CD14-positive monocyte (primary cell): ENCODE measurements around the gene SPR. TPM values are rescaled to one million over a fixed set of nuclear protein-coding genes. Genes with fewer than 3 reads are reported as not detected.
"Not testable (repeated sequence)": the region's sequence is repeated elsewhere in the genome, so short reads cannot be mapped to it uniquely, and the experiment has no call there.

Source experiments
- DNase-seq, 3 donors: peaks; one replicate each; pipeline ENCODE4 v3.0.0-alpha.2; 2011 to 2022
- H2AFZ ChIP-seq: 2 replicates; pipeline ENCODE4 v1.6.0; 2012; ENCODE audit warnings: mild to moderate bottlenecking, low read depth, low read length, inconsistent platforms; ENCODE audit not compliant: insufficient read depth, poor library complexity, severe bottlenecking
- H3K27ac ChIP-seq, 2 donors: 1 replicate in 1 of 2; 2 replicates in 1 of 2; pipeline ENCODE4 v1.5.1; 2012 to 2013; ENCODE audit warnings: low read length in 2 of 2, control low read depth in 1 of 2, inconsistent platforms in 1 of 2, low read depth in 1 of 2, mild to moderate bottlenecking in 1 of 2
- H3K27me3 ChIP-seq, 2 donors: one replicate each; pipeline versions ENCODE4 v1.6.0 to v1.6.1; 2011 to 2013; ENCODE audit warnings: low read length in 2 of 2; ENCODE audit not compliant: control insufficient read depth in 2 of 2, insufficient read depth in 2 of 2
- H3K36me3 ChIP-seq, 2 donors: replicated peaks in 1 of 2; 1 replicate in 1 of 2; 2 replicates in 1 of 2; pipeline versions ENCODE4 v1.5.1 to v1.6.1; 2012 to 2013; ENCODE audit warnings: low read length in 2 of 2, control low read depth in 1 of 2, inconsistent platforms in 1 of 2, mild to moderate bottlenecking in 1 of 2; ENCODE audit not compliant: insufficient read depth in 2 of 2, control insufficient read depth in 1 of 2
- H3K4me1 ChIP-seq, 2 donors: 1 replicate in 1 of 2; 2 replicates in 1 of 2; pipeline versions ENCODE4 v1.5.1 to v1.6.1; 2012 to 2013; ENCODE audit warnings: low read length in 2 of 2, control low read depth in 1 of 2, inconsistent platforms in 1 of 2, mild to moderate bottlenecking in 1 of 2, moderate library complexity in 1 of 2; ENCODE audit not compliant: insufficient read depth in 2 of 2, control insufficient read depth in 1 of 2
- H3K4me2 ChIP-seq: replicated peaks from 2 replicates; pipeline ENCODE3; 2012; ENCODE audit warnings: low read length, moderate library complexity, mild to moderate bottlenecking; ENCODE audit not compliant: poor library complexity, severe bottlenecking; ENCODE audit errors: extremely low read depth
- H3K4me3 ChIP-seq, 3 experiments: fragments of 200-600 bp in 1 of 3; sonication (generic) in 1 of 3; replicated peaks in 1 of 3; 1 replicate in 2 of 3; 2 replicates in 1 of 3; pipeline ENCODE4 v1.5.1; 2011 to 2013; ENCODE audit warnings: low read length in 3 of 3, mild to moderate bottlenecking in 3 of 3, control low read depth in 2 of 3, low read depth in 2 of 3, inconsistent platforms in 1 of 3, moderate library complexity in 1 of 3
- H3K79me2 ChIP-seq: 2 replicates; pipeline ENCODE4 v1.6.0; 2012; ENCODE audit warnings: mild to moderate bottlenecking, control low read depth, inconsistent platforms, low read length, moderate library complexity; ENCODE audit not compliant: insufficient read depth
- H3K9ac ChIP-seq: 2 replicates; pipeline ENCODE4 v1.6.0; 2017; ENCODE audit warnings: low read length, mild to moderate bottlenecking; ENCODE audit not compliant: insufficient read depth, poor library complexity, severe bottlenecking
- H3K9me3 ChIP-seq, 2 donors: replicated peaks in 1 of 2; 1 replicate in 1 of 2; 2 replicates in 1 of 2; pipeline versions ENCODE4 v1.5.1 to v1.6.1; 2012 to 2013; ENCODE audit warnings: low read length in 2 of 2, control low read depth in 1 of 2; ENCODE audit not compliant: control insufficient read depth in 1 of 2, insufficient read depth in 1 of 2
- H4K20me1 ChIP-seq: 2 replicates; pipeline ENCODE4 v1.6.0; 2012; ENCODE audit warnings: mild to moderate bottlenecking, low read length, control low read depth, moderate library complexity; ENCODE audit not compliant: insufficient read depth
- H3K27ac Mint-ChIP-seq, 7 donors: one replicate each; pipeline ENCODE4 v1.8.0; 2020; ENCODE audit warnings: mild to moderate bottlenecking in 7 of 7, mixed read lengths in 7 of 7, moderate library complexity in 6 of 7, inconsistent platforms in 2 of 7
- H3K27me3 Mint-ChIP-seq, 3 donors: one replicate each; pipeline ENCODE4 v1.8.0; 2021 to 2022; ENCODE audit warnings: low read depth in 3 of 3, mild to moderate bottlenecking in 3 of 3, mixed read lengths in 3 of 3, moderate library complexity in 3 of 3, inconsistent platforms in 1 of 3
- H3K36me3 Mint-ChIP-seq, 2 donors: one replicate each; pipeline ENCODE4 v1.8.0; 2020; ENCODE audit warnings: mixed read lengths in 2 of 2, inconsistent platforms in 1 of 2, mild to moderate bottlenecking in 1 of 2
- H3K4me1 Mint-ChIP-seq: one replicate; pipeline ENCODE4 v1.8.0; 2020; ENCODE audit warnings: mild to moderate bottlenecking, mixed read lengths
- H3K4me3 Mint-ChIP-seq, 2 donors: one replicate each; pipeline ENCODE4 v1.8.0; 2020; ENCODE audit warnings: mild to moderate bottlenecking in 2 of 2, mixed read lengths in 2 of 2, moderate library complexity in 1 of 2
- H3K9me3 Mint-ChIP-seq, 7 donors: one replicate each; pipeline ENCODE4 v1.8.0; 2020 to 2022; ENCODE audit warnings: mixed read lengths in 7 of 7, mild to moderate bottlenecking in 6 of 7, moderate library complexity in 6 of 7, inconsistent platforms in 2 of 7
- WGBS: methylation state at CpG from one replicate; pipeline ENCODE4 v1.1.5; 2013; ENCODE audit warnings: missing lambda C conversion rate; ENCODE audit not compliant: insufficient coverage; 5-methylcytosine and 5-hydroxymethylcytosine counted together
- intact Hi-C, 2 donors: fragments of 100-400 bp; cut with micrococcal nuclease; formaldehyde crosslinking; loops; one replicate each; pipeline versions ENCODE4 v1.15.0 to v1.15.1; 2023
- polyA plus RNA-seq, 3 donors: library from polyadenylated mRNA; depleted of rRNA in 1 of 3; unstranded in 2 of 3; stranded (reverse) in 1 of 3; fragments of 300-500 nt in 2 of 3; fragments of >200 nt in 1 of 3; fragmentation: Illumina TruSeq in 2 of 3; gene quantifications; 1 replicate in 2 of 3; 2 replicates in 1 of 3; pipeline ENCODE4 v1.2.3, GENCODE V29; 2012 to 2021
- TF ChIP-seq, protein P1 (sequence below): fragments of 200-600 bp; IDR thresholded peaks from one replicate; pipeline ENCODE4 v1.8.0; 2022; ENCODE audit warnings: antibody characterized with exemption, mild to moderate bottlenecking

Gene SPR
- polyA plus RNA-seq, 3 donors = 2.9 to 12.5 (median 7.6) TPM

DNA sequence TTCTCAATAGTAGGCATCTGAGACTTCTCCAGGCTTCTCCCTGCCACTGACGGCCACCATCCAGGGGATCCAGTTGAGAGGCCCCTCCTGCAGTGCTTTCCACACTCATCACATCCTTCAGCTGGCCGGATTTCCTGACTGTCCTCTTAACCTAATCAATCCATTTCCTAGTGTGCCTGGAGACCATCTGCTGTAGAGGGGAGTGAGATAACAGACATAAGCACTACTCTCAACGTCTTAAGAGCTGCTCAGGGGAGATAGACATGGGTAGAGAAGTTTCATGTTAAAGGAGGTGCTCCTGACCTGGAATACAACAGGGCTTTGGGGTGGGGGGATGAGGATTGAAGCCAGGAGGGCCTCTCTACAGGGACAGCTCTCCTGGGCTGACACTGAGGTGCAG, 14.2 kb downstream of the SPR start:
- Mint-ChIP-seq H3K27ac (no peak overlapping the region), H3K36me3 (no peaks in the 10 kb centered on the region), H3K4me3 (no peak overlapping the region), H3K4me1 (no peaks in the 10 kb centered on the region), H3K27me3 (peaks cover 48 to 73% (median 72%) of the 10 kb centered on the region in 3 donors), H3K9me3 (no peaks in the 10 kb centered on the region)
- intact Hi-C loops = no loop called here
- Histone ChIP-seq H3K79me2 (no peaks in the 10 kb centered on the region), H2AFZ (no peak overlapping the region), H3K4me1 (no peaks in the 10 kb centered on the region), H3K36me3 (no peaks in the 10 kb centered on the region), H4K20me1 (no peaks in the 10 kb centered on the region), H3K9ac (no peak overlapping the region), H3K9me3 (no peaks in the 10 kb centered on the region), H3K27ac (no peak overlapping the region), H3K27me3 (peaks cover 29 to 67% of the 10 kb centered on the region in 2 donors), H3K4me2 (no peak overlapping the region), H3K4me3 (no peak overlapping the region)
- TF ChIP-seq, protein P1, sequence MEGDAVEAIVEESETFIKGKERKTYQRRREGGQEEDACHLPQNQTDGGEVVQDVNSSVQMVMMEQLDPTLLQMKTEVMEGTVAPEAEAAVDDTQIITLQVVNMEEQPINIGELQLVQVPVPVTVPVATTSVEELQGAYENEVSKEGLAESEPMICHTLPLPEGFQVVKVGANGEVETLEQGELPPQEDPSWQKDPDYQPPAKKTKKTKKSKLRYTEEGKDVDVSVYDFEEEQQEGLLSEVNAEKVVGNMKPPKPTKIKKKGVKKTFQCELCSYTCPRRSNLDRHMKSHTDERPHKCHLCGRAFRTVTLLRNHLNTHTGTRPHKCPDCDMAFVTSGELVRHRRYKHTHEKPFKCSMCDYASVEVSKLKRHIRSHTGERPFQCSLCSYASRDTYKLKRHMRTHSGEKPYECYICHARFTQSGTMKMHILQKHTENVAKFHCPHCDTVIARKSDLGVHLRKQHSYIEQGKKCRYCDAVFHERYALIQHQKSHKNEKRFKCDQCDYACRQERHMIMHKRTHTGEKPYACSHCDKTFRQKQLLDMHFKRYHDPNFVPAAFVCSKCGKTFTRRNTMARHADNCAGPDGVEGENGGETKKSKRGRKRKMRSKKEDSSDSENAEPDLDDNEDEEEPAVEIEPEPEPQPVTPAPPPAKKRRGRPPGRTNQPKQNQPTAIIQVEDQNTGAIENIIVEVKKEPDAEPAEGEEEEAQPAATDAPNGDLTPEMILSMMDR = no peak
- whole genome bisulfite sequencing = no CpG with 5 or more reads among the region's 3 CpGs
- no peak for DNase-seq

DNA sequence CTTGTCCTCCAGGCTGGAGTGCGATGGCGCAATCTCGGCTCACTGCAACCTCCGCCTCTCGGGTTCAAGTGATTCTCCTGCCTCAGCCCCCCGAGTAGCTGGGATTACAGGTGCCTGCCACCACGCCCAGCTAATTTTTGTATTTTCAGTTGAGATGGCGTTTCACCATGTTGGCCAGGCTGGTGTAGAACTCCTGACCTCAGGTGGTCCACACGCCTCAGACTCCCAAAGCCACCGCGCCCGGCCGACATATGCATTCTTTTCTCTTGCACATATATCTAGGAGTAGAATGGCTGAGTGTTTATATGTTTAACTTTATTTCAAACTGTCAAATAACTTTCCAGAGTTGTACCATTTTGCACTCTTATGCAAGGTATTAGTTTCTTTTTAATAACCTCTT, 20.2 kb downstream of the SPR start:
- not testable (repeated sequence) for H3K4me3 ChIP-seq

More for the DNA sequence above, 20.2 kb downstream of the SPR start:
- intact Hi-C loops, H3K27ac Mint-ChIP-seq, H3K9me3 Mint-ChIP-seq, H3K9me3 ChIP-seq, H3K79me2 ChIP-seq, H3K9ac ChIP-seq, H3K4me1 ChIP-seq, H3K27ac ChIP-seq, H3K4me1 Mint-ChIP-seq, H2AFZ ChIP-seq, DNase-seq, H3K36me3 ChIP-seq, H4K20me1 ChIP-seq, H3K4me2 ChIP-seq, H3K36me3 Mint-ChIP-seq: not testable (repeated sequence)
- peaks cover 59 to 88% (median 83%) of the 10 kb centered on the region in 3 donors for H3K27me3 Mint-ChIP-seq
- peaks cover 72 to 88% of the 10 kb centered on the region in 2 donors for H3K27me3 ChIP-seq
- peak overlapping the region in 1 of 2 donors; percentile 30 for H3K4me3 Mint-ChIP-seq
- WGBS = 100% methylated on average over 2 of the region's 13 CpGs
